Stimulated activated CD8-positive, alpha-beta memory T cell treated with anti-CD3 and anti-CD28 coated beads, Interleukin-15, amount 100 ng/mL, for 1 hour (primary cell): Measurements from ENCODE around the gene AEN.

Experiments
- DNase-seq: peaks from one replicate; pipeline ENCODE4 v3.0.0-alpha.2; 2020; ENCODE audit warnings: low read depth

Gene AEN

GRCh38 chr15:88613074-88613944 lies 7.8 kb upstream of the AEN start:
- no peak for DNase-seq

- DNase-seq: no peak
These were observed 5.6 kb upstream of the AEN start for GRCh38 chr15:88615303-88616107.

GRCh38 chr15:88616240-88616639 lies 4.9 kb upstream of the AEN start:
- no peak for DNase-seq

GRCh38 chr15:88617031-88617722 lies 4.0 kb upstream of the AEN start:
- no peak for DNase-seq

- no peak for DNase-seq
These were observed 3.4 kb upstream of the AEN start for GRCh38 chr15:88617790-88618189.

GRCh38 chr15:88618686-88619085 lies 2.5 kb upstream of the AEN start:
- no peak for DNase-seq

- no peak for DNase-seq
These were observed 1.3 kb upstream of the AEN start for GRCh38 chr15:88619796-88620195.

GRCh38 chr15:88621789-88622604 lies 857 bp downstream of the AEN start:
- no peak for DNase-seq

GRCh38 chr15:88622605-88622975 lies 1.4 kb downstream of the AEN start:
- DNase-seq: no peak

GRCh38 chr15:88623061-88623460 lies 1.9 kb downstream of the AEN start:
- DNase-seq: no peak

- no peak for DNase-seq
These were observed 2.5 kb downstream of the AEN start for GRCh38 chr15:88623632-88624031.

- DNase-seq: no peak
These were observed 3.2 kb downstream of the AEN start for GRCh38 chr15:88624156-88624970.

GRCh38 chr15:88624971-88625490 lies 3.9 kb downstream of the AEN start:
- DNase-seq: no peak

- DNase-seq: no peak
These were observed 5.0 kb downstream of the AEN start for GRCh38 chr15:88625943-88626741.

GRCh38 chr15:88627463-88627862 lies 6.3 kb downstream of the AEN start:
- DNase-seq: no peak

GRCh38 chr15:88628018-88628654 lies 7.0 kb downstream of the AEN start:
- DNase-seq: no peak

- DNase-seq: no peak
These were observed 7.9 kb downstream of the AEN start for GRCh38 chr15:88629071-88629470.

GRCh38 chr15:88630141-88630721 lies 9.1 kb downstream of the AEN start:
- no peak for DNase-seq
